ENCODE results near the gene CRABP2. TPM values are rescaled to one million over a fixed set of nuclear protein-coding genes. Genes with fewer than 3 reads are reported as not detected.
A peak's percentile ranks its signal among the peaks of the same experiment; 100 is the strongest.

Gene CRABP2
- total and polyA plus RNA-seq, 10 donors: 1.2 to 13.1 (median 3.7) TPM

- Histone ChIP-seq H3K27ac (peak overlapping the region; percentile 87 to 97 (median 94)), H3K36me3 (peaks cover 0 to 11% (median 7%) of the 10 kb centered on the region in 6 donors), H3K27me3 (replicated peaks in 1 of 7) (no peaks in the 10 kb centered on the region), H3K4me1 (peaks cover 51 to 87% (median 73%) of the 10 kb centered on the region in 6 donors), H3K4me3 (peak overlapping the region; percentile 47 to 99 (median 94)), H3K9me3 (no peaks in the 10 kb centered on the region)
- 18 to 28% (median 21%) methylated on average over 6 to 8 of the region's 8 CpGs for WGBS, 5 donors
- TF ChIP-seq POLR2AphosphoS5 (IDR thresholded peaks at IDR 0.05): no peak
- no peak for TF ChIP-seq CTCF (IDR thresholded peaks at IDR 0.05 in 8 of 11, conservative IDR thresholded peaks at IDR 0.05 in 3 of 11)
- TF ChIP-seq POLR2A (IDR thresholded peaks at IDR 0.05): no peak
- no peak for DNase-seq
- intact Hi-C loops (cut with DNase I; ENCODE audit: low total_unique reads): no loop called here
These were observed 44.2 kb upstream of the CRABP2 start for GRCh38 chr1:156749419-156750118.

- H3K4me3 ChIP-seq: peak overlapping the region in 7 of 8 donors; percentile 84 to 99 (median 95)
- H3K27ac ChIP-seq: peak overlapping the region; percentile 87 to 97 (median 94)
- H3K4me1 ChIP-seq: peaks cover 51 to 87% (median 73%) of the 10 kb centered on the region in 6 donors
- no peak for DNase-seq
- no peaks in the 10 kb centered on the region for H3K9me3 ChIP-seq
- TF ChIP-seq CTCF (IDR thresholded peaks at IDR 0.05 in 8 of 11, conservative IDR thresholded peaks at IDR 0.05 in 3 of 11): peak in 1 of 11 experiments; percentile 5
- TF ChIP-seq POLR2AphosphoS5 (IDR thresholded peaks at IDR 0.05): peak in 2 of 3 donors; percentile 50 to 58
- TF ChIP-seq POLR2A (IDR thresholded peaks at IDR 0.05): no peak
- H3K36me3 ChIP-seq: peaks cover 0 to 18% (median 14%) of the 10 kb centered on the region in 6 donors
- 3 to 9% (median 6%) methylated on average over 8 to 9 of the region's 9 CpGs for WGBS, 5 donors
- intact Hi-C loops (cut with DNase I; ENCODE audit: low total_unique reads): no loop called here
- no peaks in the 10 kb centered on the region for H3K27me3 ChIP-seq (replicated peaks in 1 of 7)
These were observed 43.5 kb upstream of the CRABP2 start for GRCh38 chr1:156748670-156749418.

- peaks cover 0 to 26% (median 22%) of the 10 kb centered on the region in 6 donors for H3K36me3 ChIP-seq
- H3K4me1 ChIP-seq: peaks cover 46 to 85% (median 66%) of the 10 kb centered on the region in 6 donors
- peak overlapping the region in 7 of 8 donors; percentile 42 to 99 (median 93) for H3K4me3 ChIP-seq
- peak overlapping the region; percentile 87 to 97 (median 94) for H3K27ac ChIP-seq
- no peak for DNase-seq
- no peaks in the 10 kb centered on the region for H3K9me3 ChIP-seq
- no peaks in the 10 kb centered on the region for H3K27me3 ChIP-seq (replicated peaks in 1 of 7)
- 8 to 15% (median 11%) methylated on average over 8 of the region's 8 CpGs for WGBS, 5 donors
- intact Hi-C loops (cut with DNase I; ENCODE audit: low total_unique reads): no loop called here
- no peak for TF ChIP-seq POLR2AphosphoS5 (IDR thresholded peaks at IDR 0.05)
- TF ChIP-seq POLR2A (IDR thresholded peaks at IDR 0.05): no peak
- TF ChIP-seq CTCF (IDR thresholded peaks at IDR 0.05 in 8 of 11, conservative IDR thresholded peaks at IDR 0.05 in 3 of 11): no peak
These were observed 42.6 kb upstream of the CRABP2 start for GRCh38 chr1:156747742-156748669.
